IPS-18c (cell line): Measurements from ENCODE around the gene SAMD9L.

Source experiments
- H3K4me3 ChIP-seq: 2 replicates; pipeline ENCODE4 v1.7.0; 2013; ENCODE audit warnings: low read depth, mild to moderate bottlenecking, low read length, moderate library complexity; ENCODE audit not compliant: insufficient read depth
- H3K9me3 ChIP-seq: one replicate; pipeline ENCODE4 v1.6.1; 2013; ENCODE audit warnings: mild to moderate bottlenecking, low read length, moderate library complexity; ENCODE audit not compliant: control insufficient read depth, insufficient read depth

SAMD9L gene

GRCh38 chr7:93148144-93148543, at the start of gene SAMD9L:
TSS of gene SAMD9L (minus strand) at chr7:93148385. CDS start at chr7:93135971, 12,414 bp downstream.
- H3K9me3 ChIP-seq, result no peaks in the 10 kb centered on the region
- H3K4me3 ChIP-seq, result no peak within 1 kb of the TSS

- Histone ChIP-seq H3K4me3 (no peak overlapping the region), H3K9me3 (no peaks in the 10 kb centered on the region)
These were observed 48.2 kb upstream of the SAMD9L start for GRCh38 chr7:93196336-93196735.

- H3K9me3 ChIP-seq, result no peaks in the 10 kb centered on the region
- H3K4me3 ChIP-seq, result no peak overlapping the region
These were observed 46.2 kb upstream of the SAMD9L start for GRCh38 chr7:93194386-93194785.

GRCh38 chr7:93188870-93189634, 40.9 kb upstream of the SAMD9L start:
- Histone ChIP-seq H3K4me3 (no peak overlapping the region), H3K9me3 (no peaks in the 10 kb centered on the region)

GRCh38 chr7:93185303-93186027, 37.3 kb upstream of the SAMD9L start:
- H3K4me3 ChIP-seq, result no peak overlapping the region
- H3K9me3 ChIP-seq, result no peaks in the 10 kb centered on the region

- Histone ChIP-seq H3K4me3 (no peak overlapping the region), H3K9me3 (no peaks in the 10 kb centered on the region)
These were observed 31.0 kb upstream of the SAMD9L start for GRCh38 chr7:93179173-93179572.

- H3K4me3 ChIP-seq, result no peak overlapping the region
- H3K9me3 ChIP-seq, result no peaks in the 10 kb centered on the region
These were observed 30.0 kb upstream of the SAMD9L start for GRCh38 chr7:93178213-93178612.

- Histone ChIP-seq H3K4me3 (no peak overlapping the region), H3K9me3 (no peaks in the 10 kb centered on the region)
These were observed 28.9 kb upstream of the SAMD9L start for GRCh38 chr7:93176992-93177580.

GRCh38 chr7:93175219-93175618, 27.0 kb upstream of the SAMD9L start:
- Histone ChIP-seq H3K4me3 (no peak overlapping the region), H3K9me3 (peaks cover 2% of the 10 kb centered on the region)

- Histone ChIP-seq H3K9me3 (peaks cover 2% of the 10 kb centered on the region), H3K4me3 (no peak overlapping the region)
These were observed 24.5 kb upstream of the SAMD9L start for GRCh38 chr7:93172683-93173082.

GRCh38 chr7:93171606-93172226, 23.5 kb upstream of the SAMD9L start:
- Histone ChIP-seq H3K9me3 (peaks cover 2% of the 10 kb centered on the region), H3K4me3 (no peak overlapping the region)

GRCh38 chr7:93165447-93165846, 17.3 kb upstream of the SAMD9L start:
- no peak overlapping the region for H3K4me3 ChIP-seq
- H3K9me3 ChIP-seq, result no peaks in the 10 kb centered on the region

- no peaks in the 10 kb centered on the region for H3K9me3 ChIP-seq
- H3K4me3 ChIP-seq, result no peak overlapping the region
These were observed 16.6 kb upstream of the SAMD9L start for GRCh38 chr7:93164766-93165165.

- no peak overlapping the region for H3K4me3 ChIP-seq
- H3K9me3 ChIP-seq, result no peaks in the 10 kb centered on the region
These were observed 13.1 kb upstream of the SAMD9L start for GRCh38 chr7:93161181-93161762.

GRCh38 chr7:93160410-93160809, 12.2 kb upstream of the SAMD9L start:
- H3K9me3 ChIP-seq, result no peaks in the 10 kb centered on the region
- H3K4me3 ChIP-seq, result no peak overlapping the region

- H3K9me3 ChIP-seq, result no peaks in the 10 kb centered on the region
- no peak overlapping the region for H3K4me3 ChIP-seq
These were observed 11.3 kb upstream of the SAMD9L start for GRCh38 chr7:93159490-93159889.

- Histone ChIP-seq H3K9me3 (no peaks in the 10 kb centered on the region), H3K4me3 (no peak overlapping the region)
These were observed 8.7 kb upstream of the SAMD9L start for GRCh38 chr7:93156884-93157283.
